Measurements from ENCODE around the gene PEAK1. TPM values are rescaled to one million over a fixed set of nuclear protein-coding genes. Genes with fewer than 3 reads are reported as not detected.

PEAK1 gene
- total and polyA plus RNA-seq, 2 experiments from 2014 or later, result 7.8 to 34.1 TPM

GRCh38 chr15:77387365-77388105 is 32.4 kb downstream of the PEAK1 start (continued):
- TF ChIP-seq ZNF462 (CRISPR knock-in tag; IDR thresholded peaks at IDR 0.05) (no peak), ZNF331 (CRISPR knock-in tag; IDR thresholded peaks at IDR 0.05; ENCODE audit: low read depth) (no peak), ZNF114 (CRISPR knock-in tag; IDR thresholded peaks at IDR 0.05) (no peak), CTCF (conservative IDR thresholded peaks at IDR 0.05; ENCODE audit: low read depth in 2 of 2) (no peak), POLR2AphosphoS5 (IDR thresholded peaks at IDR 0.05; ENCODE audit: low read depth) (no peak), REST (IDR thresholded peaks at IDR 0.05; ENCODE audit: unreplicated experiment) (no peak), NANOG (IDR thresholded peaks at IDR 0.05; ENCODE audit: borderline replicate concordance) (no peak), STAT1 (IDR thresholded peaks at IDR 0.05; ENCODE audit: unreplicated experiment) (no peak), JUNB (IDR thresholded peaks at IDR 0.05; ENCODE audit: unreplicated experiment) (no peak)
